T-helper 2 cell treated with Interferon-gamma antibody and Interleukin-4, amounts not matched to agents 5 μg/mL and 100 μg/mL, for 36 hours (primary cell): ENCODE measurements around the gene MCAT.

ENCODE experiments used
- DNase-seq: peaks from one replicate; pipeline ENCODE4 v3.0.0; 2021; ENCODE audit warnings: low spot score
- H3K27ac Mint-ChIP-seq: one replicate; pipeline ENCODE4 v1.8.0; 2021; ENCODE audit warnings: mild to moderate bottlenecking, mixed read lengths
- H3K27me3 Mint-ChIP-seq: one replicate; pipeline ENCODE4 v1.8.0; 2021; ENCODE audit warnings: low read depth, mixed read lengths
- H3K36me3 Mint-ChIP-seq: one replicate; pipeline ENCODE4 v1.8.0; 2021; ENCODE audit warnings: low read depth, mixed read lengths
- H3K4me1 Mint-ChIP-seq: one replicate; pipeline ENCODE4 v1.8.0; 2021; ENCODE audit warnings: low read depth, mixed read lengths
- H3K4me3 Mint-ChIP-seq: one replicate; pipeline ENCODE4 v1.8.0; 2022; ENCODE audit warnings: mild to moderate bottlenecking, moderate library complexity, mixed read lengths
- H3K9me3 Mint-ChIP-seq: one replicate; pipeline ENCODE4 v1.8.0; 2021; ENCODE audit warnings: mixed read lengths

MCAT gene

GRCh38 chr22:43167001-43167589, 23.9 kb upstream of the MCAT start:
- Mint-ChIP-seq H3K27me3 (no peaks in the 10 kb centered on the region), H3K4me1 (no peaks in the 10 kb centered on the region), H3K4me3 (no peak overlapping the region), H3K27ac (no peak overlapping the region), H3K36me3 (peaks cover 16% of the 10 kb centered on the region), H3K9me3 (no peaks in the 10 kb centered on the region)
- DNase-seq: no peak

DNA sequence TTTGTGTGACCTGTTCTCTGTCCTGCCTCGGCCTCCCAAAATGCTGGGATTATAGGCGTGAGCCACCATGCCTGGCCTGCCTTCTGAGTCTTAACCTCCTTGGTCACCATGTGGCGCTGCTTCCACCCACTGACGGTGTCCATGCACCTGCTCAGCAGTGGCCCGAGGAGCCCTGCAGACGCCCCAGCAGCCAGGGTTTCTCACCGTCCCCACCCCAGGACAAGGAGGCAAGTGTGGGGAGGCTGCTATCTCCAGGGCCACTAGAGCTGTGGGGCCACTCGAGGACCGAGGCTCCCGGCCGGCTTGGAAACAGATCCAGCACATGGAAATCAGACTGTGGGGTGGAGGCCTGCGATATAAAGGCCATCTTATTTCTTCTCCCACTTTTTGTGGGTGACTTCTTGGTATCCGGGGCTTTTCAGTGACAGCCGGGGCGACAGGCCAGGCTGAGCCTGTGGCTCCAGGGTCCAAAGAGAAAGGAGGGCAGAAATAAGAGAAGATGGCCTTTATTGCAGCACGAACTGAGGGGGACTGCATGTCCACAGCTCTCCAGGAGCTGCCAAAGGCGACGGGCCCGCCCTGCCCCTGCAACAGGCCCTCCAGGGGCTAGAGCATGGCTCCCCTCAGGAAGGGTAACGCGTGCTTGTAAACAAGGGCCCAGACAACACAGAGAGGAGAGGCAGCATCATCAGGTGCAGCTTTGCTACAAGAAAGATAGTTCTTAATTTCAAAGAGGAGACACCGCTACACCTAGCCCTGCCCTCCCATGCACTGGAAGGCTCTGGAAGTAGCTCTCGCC, 23.1 kb upstream of the MCAT start:
- no peak for DNase-seq
- Mint-ChIP-seq H3K36me3 (peaks cover 15% of the 10 kb centered on the region), H3K9me3 (no peaks in the 10 kb centered on the region), H3K4me3 (no peak overlapping the region), H3K27ac (no peak overlapping the region), H3K4me1 (no peaks in the 10 kb centered on the region), H3K27me3 (no peaks in the 10 kb centered on the region)

- peaks cover 8% of the 10 kb centered on the region for H3K36me3 Mint-ChIP-seq
- H3K4me1 Mint-ChIP-seq: no peaks in the 10 kb centered on the region
- H3K27ac Mint-ChIP-seq: no peak overlapping the region
- H3K4me3 Mint-ChIP-seq: no peak overlapping the region
- H3K27me3 Mint-ChIP-seq: no peaks in the 10 kb centered on the region
- no peak for DNase-seq
- no peaks in the 10 kb centered on the region for H3K9me3 Mint-ChIP-seq
Measured at GRCh38 chr22:43164636-43165035, 21.4 kb upstream of the MCAT start.

- H3K9me3 Mint-ChIP-seq: no peaks in the 10 kb centered on the region
- H3K4me1 Mint-ChIP-seq: no peaks in the 10 kb centered on the region
- no peaks in the 10 kb centered on the region for H3K27me3 Mint-ChIP-seq
- peaks cover 8% of the 10 kb centered on the region for H3K36me3 Mint-ChIP-seq
- no peak for DNase-seq
- H3K27ac Mint-ChIP-seq: no peak overlapping the region
- no peak overlapping the region for H3K4me3 Mint-ChIP-seq
Measured at GRCh38 chr22:43163241-43163795, 20.1 kb upstream of the MCAT start.

DNA sequence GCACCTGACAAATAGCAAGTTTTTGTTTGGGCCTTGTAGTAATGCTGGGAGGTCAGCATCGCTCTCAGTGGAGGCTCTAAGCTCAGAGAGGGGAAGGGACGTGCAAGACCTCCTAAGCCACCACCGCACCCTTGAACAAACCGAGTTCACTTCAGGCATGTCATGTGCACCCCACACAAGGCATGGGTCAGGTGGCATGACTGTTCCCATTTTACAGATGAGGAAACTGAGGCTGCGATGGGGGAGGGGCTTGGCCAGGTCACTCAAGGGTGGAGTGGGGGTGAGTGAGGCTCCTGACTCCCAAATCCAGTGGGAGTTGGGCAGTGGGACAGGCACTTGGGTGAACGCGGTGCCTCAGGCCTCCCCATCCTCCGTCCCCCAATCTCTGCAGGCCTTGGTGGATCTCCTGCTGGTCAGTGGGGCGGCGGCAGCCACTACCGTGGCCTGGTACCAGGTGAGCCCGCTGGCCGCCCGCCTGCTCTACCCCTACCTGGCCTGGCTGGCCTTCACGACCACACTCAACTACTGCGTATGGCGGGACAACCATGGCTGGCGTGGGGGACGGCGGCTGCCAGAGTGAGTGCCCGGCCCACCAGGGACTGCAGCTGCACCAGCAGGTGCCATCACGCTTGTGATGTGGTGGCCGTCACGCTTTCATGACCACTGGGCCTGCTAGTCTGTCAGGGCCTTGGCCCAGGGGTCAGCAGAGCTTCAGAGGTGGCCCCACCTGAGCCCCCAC, 19.4 kb upstream of the MCAT start:
- no peak for DNase-seq
- H3K27me3 Mint-ChIP-seq: no peaks in the 10 kb centered on the region
- no peak overlapping the region for H3K27ac Mint-ChIP-seq
- peaks cover 6% of the 10 kb centered on the region for H3K36me3 Mint-ChIP-seq
- H3K9me3 Mint-ChIP-seq: no peaks in the 10 kb centered on the region
- H3K4me1 Mint-ChIP-seq: no peaks in the 10 kb centered on the region
- no peak overlapping the region for H3K4me3 Mint-ChIP-seq

GRCh38 chr22:43160497-43161126, 17.4 kb upstream of the MCAT start:
- no peak overlapping the region for H3K27ac Mint-ChIP-seq
- peaks cover 5% of the 10 kb centered on the region for H3K36me3 Mint-ChIP-seq

DNA sequence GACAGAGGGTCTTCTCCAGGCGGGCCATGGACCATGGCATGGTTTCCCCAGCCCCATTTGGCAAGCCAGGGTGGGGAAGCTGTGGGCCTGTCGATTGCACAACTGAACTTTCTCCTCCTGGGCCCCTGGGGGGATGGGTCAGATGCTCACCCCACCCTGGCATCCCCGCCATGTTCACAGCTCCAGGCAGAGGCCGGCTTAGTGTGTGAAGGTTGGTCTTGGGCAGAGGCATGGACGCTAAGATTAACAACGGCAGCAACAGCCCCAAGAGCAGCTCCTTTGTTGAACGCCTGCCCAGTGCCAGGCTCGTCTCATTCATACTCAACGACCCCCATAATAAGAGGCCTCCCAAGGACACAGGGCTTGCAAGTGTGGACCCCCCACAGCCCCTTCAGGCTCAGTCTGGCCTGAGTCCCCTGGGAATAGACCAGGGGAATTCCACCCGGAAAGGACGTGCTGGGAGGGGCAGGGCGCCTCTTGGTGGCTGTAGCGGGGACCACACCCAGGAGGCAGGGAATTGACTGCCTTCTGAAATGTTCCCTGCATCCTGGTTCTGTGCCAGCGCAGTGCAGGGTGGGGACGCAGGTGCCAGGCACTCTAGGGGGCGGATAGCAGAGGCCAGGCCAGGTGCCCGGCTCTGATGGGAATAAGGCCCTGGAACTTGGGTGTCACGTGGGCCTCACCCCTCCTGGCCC, 16.4 kb upstream of the MCAT start:
- no peak overlapping the region for H3K4me3 Mint-ChIP-seq
- no peak overlapping the region for H3K27ac Mint-ChIP-seq
- no peaks in the 10 kb centered on the region for H3K9me3 Mint-ChIP-seq
- no peaks in the 10 kb centered on the region for H3K27me3 Mint-ChIP-seq
- peaks cover 5% of the 10 kb centered on the region for H3K36me3 Mint-ChIP-seq
- no peak for DNase-seq
- H3K4me1 Mint-ChIP-seq: no peaks in the 10 kb centered on the region

More at GRCh38 chr22:43160497-43161126, 17.4 kb upstream of the MCAT start:
- no peak for DNase-seq
- no peak overlapping the region for H3K4me3 Mint-ChIP-seq
- H3K4me1 Mint-ChIP-seq: no peaks in the 10 kb centered on the region
- H3K9me3 Mint-ChIP-seq: no peaks in the 10 kb centered on the region
- no peaks in the 10 kb centered on the region for H3K27me3 Mint-ChIP-seq

- H3K4me1 Mint-ChIP-seq: no peaks in the 10 kb centered on the region
- H3K36me3 Mint-ChIP-seq: peaks cover 4% of the 10 kb centered on the region
- H3K4me3 Mint-ChIP-seq: no peak overlapping the region
- H3K27me3 Mint-ChIP-seq: no peaks in the 10 kb centered on the region
- no peaks in the 10 kb centered on the region for H3K9me3 Mint-ChIP-seq
- DNase-seq: no peak
- no peak overlapping the region for H3K27ac Mint-ChIP-seq
Measured at GRCh38 chr22:43158778-43159483, 15.7 kb upstream of the MCAT start.

DNA sequence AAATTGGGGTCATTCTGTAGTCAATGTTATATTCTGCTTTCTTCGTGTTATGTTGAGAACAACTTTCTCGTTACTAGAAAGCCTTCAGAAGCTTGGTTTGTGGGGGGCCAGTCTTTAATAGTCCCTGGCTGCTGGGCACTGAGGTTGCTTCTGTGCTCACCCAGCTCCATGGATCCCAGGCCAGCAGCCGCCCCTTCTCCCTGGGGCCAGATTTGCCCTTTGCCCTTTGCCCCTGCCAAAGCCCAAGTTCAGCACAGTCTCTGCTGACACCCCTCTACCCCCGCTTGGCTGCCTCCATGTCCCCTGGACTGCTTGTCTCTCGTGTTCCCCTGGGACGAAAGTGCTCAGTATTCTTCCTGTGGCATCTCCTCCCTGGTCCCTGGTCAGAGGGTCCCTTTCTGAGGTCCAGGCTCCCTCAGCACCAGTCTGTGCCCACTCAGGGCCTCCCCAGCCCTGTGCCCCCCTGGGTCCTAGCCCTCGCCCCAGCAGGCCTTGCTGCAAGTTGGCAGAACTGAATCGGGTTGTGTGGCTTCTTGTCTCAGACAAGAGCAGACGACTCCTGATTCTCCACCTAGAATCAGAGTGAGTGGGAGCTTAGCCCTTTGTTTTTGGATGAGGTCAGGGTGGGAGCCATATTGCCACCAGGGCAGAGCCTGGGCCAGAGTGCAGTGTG, 14.8 kb upstream of the MCAT start:
- Mint-ChIP-seq H3K27me3 (no peaks in the 10 kb centered on the region), H3K27ac (no peak overlapping the region), H3K4me3 (no peak overlapping the region), H3K9me3 (no peaks in the 10 kb centered on the region), H3K36me3 (peaks cover 2% of the 10 kb centered on the region), H3K4me1 (peaks cover under 1% of the 10 kb centered on the region)
- DNase-seq: no peak

GRCh38 chr22:43156413-43156812, 13.2 kb upstream of the MCAT start:
- H3K27ac Mint-ChIP-seq: no peak overlapping the region
- H3K36me3 Mint-ChIP-seq: no peaks in the 10 kb centered on the region
- H3K4me3 Mint-ChIP-seq: no peak overlapping the region
- DNase-seq: no peak
- no peaks in the 10 kb centered on the region for H3K27me3 Mint-ChIP-seq
- H3K9me3 Mint-ChIP-seq: no peaks in the 10 kb centered on the region
- peaks cover 2% of the 10 kb centered on the region for H3K4me1 Mint-ChIP-seq

GRCh38 chr22:43155789-43156188, 12.6 kb upstream of the MCAT start:
- Mint-ChIP-seq H3K27ac (no peak overlapping the region), H3K4me3 (no peak overlapping the region), H3K9me3 (no peaks in the 10 kb centered on the region), H3K36me3 (no peaks in the 10 kb centered on the region), H3K4me1 (peaks cover 5% of the 10 kb centered on the region), H3K27me3 (no peaks in the 10 kb centered on the region)
- no peak for DNase-seq

DNA sequence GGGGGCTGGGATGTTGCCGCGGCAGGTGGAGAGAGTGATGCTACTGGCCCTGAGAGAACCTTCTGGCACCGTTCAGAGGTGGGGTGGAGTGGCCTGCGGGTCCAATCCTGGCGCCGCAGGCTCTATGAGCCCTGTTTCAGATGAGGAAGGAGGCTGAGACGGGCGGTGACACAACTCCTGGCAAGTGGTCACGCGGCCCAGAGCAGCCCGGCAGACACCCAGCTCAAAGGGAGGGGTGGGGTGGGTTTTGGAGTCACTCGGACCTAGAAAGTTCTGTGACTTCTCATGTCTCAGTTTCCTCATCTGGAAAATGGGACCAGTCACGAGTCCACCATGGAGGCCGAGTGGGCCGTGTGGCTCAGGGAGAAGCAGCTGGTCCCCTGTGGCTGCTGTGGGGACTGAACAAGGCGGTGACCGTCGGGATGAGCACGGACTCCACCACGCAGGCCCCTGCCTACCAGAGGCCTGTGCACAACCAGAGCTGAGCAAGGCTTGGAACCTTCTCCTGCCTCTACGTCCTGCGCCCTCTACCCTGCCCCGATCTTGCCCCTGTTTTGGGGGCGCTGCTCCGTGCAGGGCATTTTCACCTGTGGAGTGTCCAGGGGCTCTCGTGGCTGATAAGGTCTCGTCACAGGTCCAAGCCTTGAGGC, 11.8 kb upstream of the MCAT start:
- peaks cover 7% of the 10 kb centered on the region for H3K4me1 Mint-ChIP-seq
- no peaks in the 10 kb centered on the region for H3K9me3 Mint-ChIP-seq
- no peak overlapping the region for H3K27ac Mint-ChIP-seq
- no peak for DNase-seq
- H3K4me3 Mint-ChIP-seq: no peak overlapping the region
- no peaks in the 10 kb centered on the region for H3K27me3 Mint-ChIP-seq
- no peaks in the 10 kb centered on the region for H3K36me3 Mint-ChIP-seq
